SK-N-SH (cell line): ENCODE results near the gene MAF. TPM values are rescaled to one million over a fixed set of nuclear protein-coding genes. Genes with fewer than 3 reads are reported as not detected.

Source experiments
- CTCF ChIA-PET: fragments of 300-600, 350-600 bp; formaldehyde crosslinking; extraction: SDS; loops from one replicate; lab custom pipeline; 2021; lab: Yijun Ruan, JAX
- POLR2A ChIA-PET: fragments of 350-600 bp; sonication (Branson Sonifier 250); formaldehyde crosslinking; extraction: SDS; loops from one replicate; lab custom pipeline; 2020; ENCODE audit warnings: antibody characterized with exemption, inconsistent platforms; lab: Yijun Ruan, JAX
- DNase-seq: peaks from one replicate; pipeline ENCODE4 v3.0.0; 2012
- H2AFZ ChIP-seq: fragments of 200-600 bp; sonication (generic); 2 replicates; pipeline ENCODE4 v1.8.1; 2016; ENCODE audit warnings: antibody characterized with exemption, mild to moderate bottlenecking, low read depth
- H3F3A ChIP-seq: fragments of 200-600 bp; sonication (generic); replicated peaks from 2 replicates; pipeline ENCODE3; 2016; ENCODE audit warnings: antibody characterized with exemption, mild to moderate bottlenecking; ENCODE audit not compliant: insufficient read depth
- H3K27ac ChIP-seq, 2 experiments: fragments of 200-500 bp in 1 of 2; fragments of 200-600 bp in 1 of 2; sonication (Bioruptor generic) in 1 of 2; sonication (generic), shearing (Covaris generic) in 1 of 2; 2 replicates each; pipeline versions ENCODE4 v1.5.1 to v1.6.1; 2014 to 2016; ENCODE audit warnings: low read depth in 2 of 2, inconsistent platforms in 1 of 2, low read length in 1 of 2, mild to moderate bottlenecking in 1 of 2, mixed read lengths in 1 of 2
- H3K27me3 ChIP-seq: fragments of 200-600 bp; sonication (generic), shearing (Covaris generic); 2 replicates; pipeline ENCODE4 v1.6.1; 2016; ENCODE audit warnings: mixed run types; ENCODE audit not compliant: insufficient read depth
- H3K36me3 ChIP-seq, 2 experiments: fragments of 200-500 bp in 1 of 2; fragments of 200-600 bp in 1 of 2; sonication (Bioruptor generic) in 1 of 2; sonication (generic) in 1 of 2; replicated peaks in 1 of 2; 2 replicates each; pipeline versions ENCODE3 to v1.5.1; 2014 to 2016; ENCODE audit warnings: low read length in 1 of 2, mild to moderate bottlenecking in 1 of 2; ENCODE audit not compliant: insufficient read depth in 2 of 2, control insufficient read depth in 1 of 2
- H3K4me1 ChIP-seq, 2 experiments: fragments of 200-500 bp in 1 of 2; fragments of 200-600 bp in 1 of 2; sonication (Bioruptor generic) in 1 of 2; sonication (generic), shearing (Covaris generic) in 1 of 2; 2 replicates each; pipeline versions ENCODE4 v1.5.1 to v1.6.1; 2014 to 2016; ENCODE audit warnings: low read depth in 1 of 2, low read length in 1 of 2, mixed run types in 1 of 2; ENCODE audit not compliant: insufficient read depth in 2 of 2, control insufficient read depth in 1 of 2
- H3K4me2 ChIP-seq: fragments of 200-600 bp; sonication (generic), shearing (Covaris generic); 2 replicates; pipeline ENCODE4 v1.6.1; 2017; ENCODE audit warnings: mixed run types
- H3K4me3 ChIP-seq, 2 experiments: fragments of 200-500 bp in 1 of 2; fragments of 200-600 bp in 1 of 2; sonication (Bioruptor generic) in 1 of 2; sonication (generic), shearing (Covaris generic) in 1 of 2; 2 replicates each; pipeline versions ENCODE4 v1.5.1 to v1.8.1; 2014 to 2016; ENCODE audit warnings: low read depth in 2 of 2, inconsistent platforms in 1 of 2, low read length in 1 of 2, mild to moderate bottlenecking in 1 of 2, mixed read lengths in 1 of 2, moderate library complexity in 1 of 2
- H3K79me2 ChIP-seq: fragments of 200-600 bp; sonication (generic); 2 replicates; pipeline ENCODE4 v1.8.1; 2017; ENCODE audit warnings: mild to moderate bottlenecking; ENCODE audit not compliant: insufficient read depth
- H3K9ac ChIP-seq: fragments of 200-600 bp; sonication (generic); 2 replicates; pipeline ENCODE4 v1.6.1; 2017; ENCODE audit warnings: mixed run types
- H3K9me2 ChIP-seq: fragments of 200-600 bp; sonication (generic); 2 replicates; pipeline ENCODE4 v1.6.1; 2017; ENCODE audit warnings: mixed run types
- H3K9me3 ChIP-seq: fragments of 200-600 bp; sonication (generic); 2 replicates; pipeline ENCODE4 v1.6.1; 2017; ENCODE audit warnings: mixed run types, mild to moderate bottlenecking, moderate library complexity
- H4K20me1 ChIP-seq: fragments of 200-600 bp; sonication (generic); 2 replicates; pipeline ENCODE4 v1.6.1; 2017; ENCODE audit warnings: mild to moderate bottlenecking, mixed run types; ENCODE audit not compliant: insufficient read depth
- CHD2 ChIP-seq: fragments of 150-350 bp; IDR thresholded peaks from 2 replicates; pipeline ENCODE4 v1.6.1; 2018; ENCODE audit warnings: low read length; ENCODE audit not compliant: partially characterized antibody
- GABPA ChIP-seq: IDR thresholded peaks from 2 replicates; pipeline ENCODE4 v1.4.0; 2012; ENCODE audit warnings: low read depth, mild to moderate bottlenecking
- POLR2AphosphoS5 ChIP-seq: IDR thresholded peaks from 2 replicates; pipeline ENCODE4 v1.6.1; 2012; ENCODE audit warnings: low read depth, low read length
- ZBTB33 ChIP-seq: IDR thresholded peaks from 2 replicates; pipeline ENCODE4 v1.4.0; 2012; ENCODE audit warnings: low read depth, borderline replicate concordance
- WGBS: methylation state at CpG from one replicate; pipeline ENCODE4 v1.1.6; 2017; ENCODE audit warnings: low lambda C conversion rate; 5-methylcytosine and 5-hydroxymethylcytosine counted together
- polyA plus RNA-seq, 3 experiments: library from polyadenylated mRNA; depleted of rRNA; stranded (reverse); fragments of >200 nt; gene quantifications; 2 replicates each; pipeline ENCODE4 v1.2.3, GENCODE V29; 2012

Gene MAF
- polyA plus RNA-seq, 1 of the 3 experiments (the other 2 are of a cell fraction): 0.23 TPM

- no peaks in the 10 kb centered on the region for H4K20me1 ChIP-seq
- no peaks in the 10 kb centered on the region for H3K9me2 ChIP-seq
- POLR2A ChIA-PET: no interaction called here
- no peak for DNase-seq
- 28% methylated on average over 6 of the region's 6 CpGs for WGBS
- H3K4me2 ChIP-seq: no peak overlapping the region
- no peak overlapping the region for H3K4me3 ChIP-seq
- no peaks in the 10 kb centered on the region for H3K9me3 ChIP-seq
- TF ChIP-seq CHD2 (no peak), POLR2AphosphoS5 (no peak), GABPA (no peak), ZBTB33 (no peak)
- no peaks in the 10 kb centered on the region for H3F3A ChIP-seq
- no peaks in the 10 kb centered on the region for H3K27me3 ChIP-seq
- H3K9ac ChIP-seq: no peak overlapping the region
- no peak overlapping the region for H3K27ac ChIP-seq
- H3K79me2 ChIP-seq: no peaks in the 10 kb centered on the region
- H3K36me3 ChIP-seq: no peaks in the 10 kb centered on the region
- no peaks in the 10 kb centered on the region for H3K4me1 ChIP-seq
- CTCF ChIA-PET: no interaction called here
- H2AFZ ChIP-seq: no peak overlapping the region
Measured at GRCh38 chr16:79547085-79547484, 53.5 kb downstream of the MAF start.
